AG09319 (cell line): ENCODE results near the gene ANP32B.

Experiments
- DNase-seq: peaks from one replicate; pipeline ENCODE4 v3.0.0-alpha.2; 2010; ENCODE audit warnings: low read depth; ENCODE audit errors: extremely low read depth
- CTCF ChIP-seq: IDR thresholded peaks from 2 replicates; pipeline ENCODE4 v1.5.1; 2011; ENCODE audit warnings: low read depth, mild to moderate bottlenecking, inconsistent platforms, low read length, moderate library complexity

The ANP32B gene

GRCh38 chr9:98009437-98009836, 26.3 kb downstream of the ANP32B start:
- no peak for DNase-seq
- TF ChIP-seq CTCF: no peak

- no peak for DNase-seq
These were observed 26.8 kb downstream of the ANP32B start for GRCh38 chr9:98009936-98010335.

GRCh38 chr9:98010445-98010844, 27.3 kb downstream of the ANP32B start:
- TF ChIP-seq CTCF: no peak
- no peak for DNase-seq

More at GRCh38 chr9:98009936-98010335, 26.8 kb downstream of the ANP32B start:
- TF ChIP-seq CTCF: no peak

GRCh38 chr9:98011122-98011521, 28.0 kb downstream of the ANP32B start:
- no peak for TF ChIP-seq CTCF
- DNase-seq: no peak

GRCh38 chr9:98016137-98016680, 33.1 kb downstream of the ANP32B start:
- no peak for DNase-seq
- no peak for TF ChIP-seq CTCF

- TF ChIP-seq CTCF: no peak
These were observed 34.2 kb downstream of the ANP32B start for GRCh38 chr9:98017306-98017705.

GRCh38 chr9:98018347-98018746, 35.2 kb downstream of the ANP32B start:
- DNase-seq: no peak
- TF ChIP-seq CTCF: no peak

More at GRCh38 chr9:98017306-98017705, 34.2 kb downstream of the ANP32B start:
- no peak for DNase-seq
